HG02840 (cell line): ENCODE results near the gene TSPEAR.

ENCODE experiments used
- ATAC-seq: cut with Tn5 transposase; IDR thresholded peaks from one replicate; pipeline ENCODE4 v1.9.1; 2021; ENCODE audit warnings: mild to moderate bottlenecking, moderate library complexity, moderate number of reproducible peaks; ENCODE audit not compliant: unreplicated experiment, low FRiP score

Gene TSPEAR

DNA sequence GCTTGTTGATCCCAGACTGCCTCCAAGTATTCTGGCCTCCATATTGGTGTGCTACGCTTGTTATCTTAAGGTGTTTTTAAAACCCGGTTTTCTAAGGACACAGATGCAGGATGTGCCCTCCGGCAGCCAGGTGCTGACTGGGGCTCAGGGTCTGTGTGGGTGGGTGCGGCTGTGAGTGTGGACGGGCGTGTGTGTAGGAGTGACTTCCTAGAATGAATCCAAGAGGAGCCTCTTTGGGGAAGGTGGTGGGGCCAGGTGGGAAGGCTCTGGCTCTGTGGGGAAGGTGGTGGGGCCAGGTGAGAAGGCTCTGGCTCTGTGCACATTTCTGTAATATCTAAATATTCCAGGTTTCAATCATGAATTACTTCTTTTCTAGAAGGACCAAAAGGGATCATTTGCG is 12.8 kb upstream of the TSPEAR start:
- no peak for ATAC-seq

- ATAC-seq, result no peak
Observed at GRCh38 chr21:44723177-44724131, 12.1 kb upstream of the TSPEAR start.

DNA sequence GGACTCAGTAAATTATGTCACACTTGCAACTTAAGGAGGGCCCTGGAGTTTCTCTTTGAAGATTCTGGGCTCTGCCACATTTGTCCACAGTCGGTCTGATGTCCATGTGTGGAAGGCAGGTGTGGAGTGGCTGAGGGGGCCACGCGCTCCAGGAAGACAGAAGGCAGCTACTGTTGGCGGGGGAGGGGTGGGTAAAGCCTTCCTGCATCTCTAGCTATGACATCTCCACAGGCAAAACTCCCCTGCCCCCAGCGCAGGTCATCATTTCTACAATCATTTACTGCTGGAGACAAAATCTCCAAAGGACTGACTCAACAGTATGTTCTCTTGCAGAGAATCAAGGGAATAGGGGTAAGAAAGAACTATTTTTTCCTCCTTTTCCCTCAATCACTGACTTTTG is 11.4 kb upstream of the TSPEAR start:
- ATAC-seq, result no peak

- ATAC-seq, result no peak
Observed at GRCh38 chr21:44720170-44720569, 8.8 kb upstream of the TSPEAR start.

DNA sequence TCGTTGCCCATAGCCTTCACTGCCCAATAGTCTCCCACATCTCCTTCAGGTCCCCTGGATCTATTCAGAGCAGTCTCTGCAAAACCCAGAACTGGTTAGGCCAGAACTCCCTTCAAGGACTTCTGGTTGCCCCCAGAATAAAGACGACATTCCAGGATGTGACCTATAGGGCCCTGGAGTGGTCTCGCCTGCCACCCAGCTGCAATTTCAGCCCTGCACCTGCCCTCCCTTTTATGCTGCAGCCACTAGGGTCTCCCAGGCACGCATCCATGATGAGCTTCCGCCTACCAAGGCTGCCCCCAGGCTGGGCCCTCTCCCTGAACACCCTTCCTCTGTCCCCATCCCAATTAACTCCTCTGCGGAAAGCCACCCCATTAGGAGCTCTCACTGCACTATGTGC is 7.2 kb upstream of the TSPEAR start:
- ATAC-seq, result no peak

GRCh38 chr21:44718093-44718492 is 6.7 kb upstream of the TSPEAR start:
- ATAC-seq, result no peak

GRCh38 chr21:44716984-44717383 is 5.6 kb upstream of the TSPEAR start:
- ATAC-seq, result no peak

- no peak for ATAC-seq
Observed at GRCh38 chr21:44714905-44715304, 3.5 kb upstream of the TSPEAR start.

DNA sequence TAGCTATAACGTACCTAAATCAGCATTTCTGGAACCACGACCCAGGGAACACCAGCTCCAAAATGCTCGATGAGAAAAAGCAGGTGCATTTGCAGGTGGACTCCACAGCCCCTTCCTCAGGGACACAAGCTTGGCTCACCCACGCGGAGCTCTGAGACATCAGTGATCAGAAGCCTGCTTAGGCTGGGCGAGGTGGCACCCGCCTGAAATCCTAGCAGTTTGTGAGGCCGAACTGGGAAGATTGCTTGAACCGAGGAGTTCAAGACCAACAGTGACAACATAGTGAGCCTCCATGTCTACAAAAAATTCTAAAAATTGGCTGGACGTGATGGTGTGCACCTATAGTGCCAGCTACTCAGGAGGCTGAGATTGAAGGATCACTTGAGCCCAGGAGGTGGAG is 2.5 kb upstream of the TSPEAR start:
- no peak for ATAC-seq

GRCh38 chr21:44713130-44713529 is 1.8 kb upstream of the TSPEAR start:
- ATAC-seq, result no peak

GRCh38 chr21:44712203-44713028 is 1.0 kb upstream of the TSPEAR start:
- no peak for ATAC-seq

- ATAC-seq, result no peak
Observed at GRCh38 chr21:44710756-44711326, 531 bp downstream of the TSPEAR start.

GRCh38 chr21:44710294-44710665 is 1.1 kb downstream of the TSPEAR start:
- no peak for ATAC-seq

DNA sequence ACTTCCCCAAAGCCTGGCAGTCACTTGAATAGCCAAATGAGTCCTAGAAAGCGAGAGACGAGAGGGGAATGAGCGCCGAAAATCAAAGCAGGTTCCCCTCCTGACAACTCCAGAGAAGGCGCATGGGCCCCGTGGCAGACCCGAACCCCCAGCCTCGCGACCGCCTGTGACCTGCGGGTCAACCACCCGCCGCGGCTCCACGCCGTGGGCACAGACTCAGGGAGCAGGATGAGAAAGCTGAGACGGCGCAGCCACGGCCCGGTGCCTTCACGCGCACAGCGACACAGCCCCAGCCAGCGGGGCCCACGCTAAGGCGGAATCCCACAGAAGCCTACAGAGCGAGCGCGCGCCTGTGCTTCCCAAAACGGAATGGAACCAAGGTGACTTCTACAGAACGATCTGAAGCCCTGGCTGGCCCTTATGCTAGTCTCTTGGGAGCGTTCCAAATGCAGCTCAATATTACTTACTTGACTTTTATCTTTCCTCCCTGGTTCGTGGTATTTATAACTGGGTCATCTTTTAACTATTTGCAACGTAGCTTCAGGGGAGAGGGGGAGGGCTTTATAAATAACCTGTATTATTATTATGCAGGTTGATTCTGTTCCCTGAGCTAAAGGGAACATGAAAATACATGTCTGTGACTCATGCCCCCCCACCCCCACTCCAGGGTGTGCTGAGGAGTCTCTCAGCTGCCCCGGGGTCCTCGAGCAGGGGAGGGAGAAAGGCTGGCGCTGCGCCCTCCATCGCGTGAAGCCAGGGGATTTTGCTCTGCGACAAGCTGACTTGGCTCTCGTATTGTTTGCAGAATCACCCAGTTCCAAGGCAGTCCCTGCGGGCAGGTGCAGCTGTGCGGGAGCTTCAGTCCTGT is 1.7 kb downstream of the TSPEAR start:
- ATAC-seq, result no peak

- ATAC-seq, result no peak
Observed at GRCh38 chr21:44708866-44709425, 2.4 kb downstream of the TSPEAR start.

- ATAC-seq, result no peak
Observed at GRCh38 chr21:44708213-44708865, 3.0 kb downstream of the TSPEAR start.

DNA sequence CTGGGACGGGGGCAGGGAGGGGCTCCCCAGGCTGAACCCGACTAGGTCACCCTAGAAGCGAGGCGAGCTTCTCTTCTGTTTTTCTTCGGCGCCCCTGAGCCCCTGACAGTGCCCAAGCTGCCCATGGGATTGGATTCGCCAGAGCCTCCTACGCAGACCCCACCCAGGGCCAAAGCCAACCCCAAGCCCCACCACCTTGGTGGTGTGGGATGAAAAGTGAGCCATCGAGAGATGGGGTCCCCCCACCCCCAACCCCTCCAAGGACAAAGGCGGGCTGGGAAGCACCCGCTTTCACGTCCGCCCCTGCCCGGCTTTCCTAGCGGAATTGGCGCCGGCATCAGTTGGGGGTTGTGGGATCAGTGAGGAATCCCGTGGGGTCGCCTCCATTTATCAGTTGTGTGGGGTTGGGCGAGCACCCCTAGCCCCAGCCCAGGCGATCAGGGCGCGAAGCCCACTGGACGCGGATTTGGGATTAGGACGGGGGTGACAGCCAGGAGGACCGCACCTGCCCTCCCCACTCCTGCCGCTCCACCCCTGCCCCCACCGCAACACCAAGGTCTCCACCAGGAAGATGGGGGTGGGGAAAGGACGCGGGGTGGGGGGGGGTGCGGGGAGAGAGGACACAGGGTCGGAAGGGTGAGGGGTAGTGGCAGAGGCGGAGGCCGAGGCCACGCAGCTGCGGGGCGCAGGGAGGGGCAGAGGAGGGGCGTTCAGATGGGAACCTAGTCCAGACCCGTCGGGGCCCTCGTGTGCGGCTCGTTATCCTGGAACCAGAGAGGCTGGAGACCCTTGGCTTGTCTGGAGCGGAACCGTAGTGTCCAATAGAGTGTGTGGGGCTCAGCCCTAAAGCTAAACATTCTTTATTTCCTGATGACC is 4.4 kb downstream of the TSPEAR start:
- ATAC-seq, result no peak

- no peak for ATAC-seq
Observed at GRCh38 chr21:44706026-44706705, 5.2 kb downstream of the TSPEAR start.
